K562 (cell line): Measurements from ENCODE around the gene SESN2. TPM values are rescaled to one million over a fixed set of nuclear protein-coding genes. Genes with fewer than 3 reads are reported as not detected.
A peak's percentile ranks its signal among the peaks of the same experiment; 100 is the strongest.

Source experiments
- DMBX1 ChIP-seq: fragments of 250-450 bp; sonication (Bioruptor Pico); IDR thresholded peaks from 2 replicates; pipeline ENCODE4 v1.8.0; 2022; ENCODE audit warnings: inconsistent platforms, mild to moderate bottlenecking, moderate library complexity, borderline replicate concordance
- ELF1 ChIP-seq: fragments of 200-800 bp; sonication (Bioruptor generic); IDR thresholded peaks from 2 replicates; pipeline ENCODE4 v1.6.1; 2016; ENCODE audit warnings: missing genetic modification characterization, missing compliant biosample characterization
- ELF4 ChIP-seq: fragments of 450-650 bp; formaldehyde crosslinking; IDR thresholded peaks from 2 replicates; pipeline ENCODE4 v1.4.0; 2022; ENCODE audit warnings: missing genetic modification characterization
- FOXP1 ChIP-seq: sonication (generic); formaldehyde crosslinking; IDR thresholded peaks from 2 replicates; pipeline ENCODE4 v1.8.0; 2022; ENCODE audit warnings: mild to moderate bottlenecking, missing genetic modification reagents
- NCOA1 ChIP-seq: fragments of 450-650 bp; IDR thresholded peaks from 2 replicates; pipeline ENCODE4 v1.6.1; 2016; ENCODE audit warnings: low read depth
- NFE2L1 ChIP-seq: fragments of 450-650 bp; IDR thresholded peaks from 2 replicates; pipeline ENCODE4 v1.6.1; 2016; ENCODE audit warnings: missing genetic modification characterization, low read depth, mild to moderate bottlenecking, missing compliant biosample characterization, moderate library complexity, borderline replicate concordance
- NFRKB ChIP-seq: fragments of 450-650 bp; IDR thresholded peaks from 2 replicates; pipeline ENCODE4 v1.6.1; 2016; ENCODE audit warnings: low read depth
- U2AF1 ChIP-seq: fragments of 200-400 bp; formaldehyde crosslinking; optimal IDR thresholded peaks from 2 replicates; pipeline ENCODE3; 2017; ENCODE audit warnings: mild to moderate bottlenecking, low read depth, low read length, moderate library complexity
- ZNF316 ChIP-seq: fragments of 450-650 bp; IDR thresholded peaks from 2 replicates; pipeline ENCODE4 v1.6.1; 2016
- ZNF436 ChIP-seq: fragments of 250-450, 450-650 bp; sonication (Bioruptor Pico); formaldehyde crosslinking; IDR thresholded peaks from 2 replicates; pipeline ENCODE4 v1.7.0; 2020; ENCODE audit warnings: mild to moderate bottlenecking
- polyA plus RNA-seq, 8 experiments: library from polyadenylated mRNA; depleted of rRNA in 4 of 8; stranded (reverse) in 5 of 8; unstranded in 3 of 8; fragments of >200 nt; fragmentation: Nextera tagmentation in 2 of 8; fragmentation: Illumina TruSeq in 1 of 8; extraction: Ambion mirVana in 2 of 8; extraction: Trizol in 1 of 8; gene quantifications; 2 replicates each; pipeline versions ENCODE4 v1.2.1 to v1.2.3, GENCODE V29; 2011 to 2014; ENCODE audit warnings: inconsistent platforms in 1 of 8, missing spikeins in 1 of 8
- total RNA-seq, 7 experiments: library from RNA; depleted of rRNA in 6 of 7; stranded (reverse); fragments of >200 nt in 6 of 7; fragmentation: Illumina TruSeq in 2 of 7; extraction: Trizol in 2 of 7; gene quantifications; 2 replicates each; pipeline versions ENCODE4 v1.2.1 to v1.2.3, GENCODE V29; 2011 to 2021; ENCODE audit warnings: low replicate concordance in 1 of 7
- TF ChIP-seq, protein P1 (sequence below): conservative IDR thresholded peaks from 2 replicates; pipeline ENCODE4 v1.6.1; 2011; ENCODE audit warnings: low read depth, mild to moderate bottlenecking, low read length; ENCODE audit not compliant: control insufficient read depth
- TF ChIP-seq, protein P2 (sequence below), 2 experiments: fragments of 450-650 bp; IDR thresholded peaks; 2 replicates each; pipeline ENCODE4 v1.6.1; 2018; ENCODE audit warnings: mild to moderate bottlenecking in 2 of 2, low read depth in 1 of 2; ENCODE audit not compliant: partially characterized antibody in 2 of 2
- TF ChIP-seq, protein P3 (sequence below): fragments of 250-450 bp; sonication (Bioruptor Pico); IDR thresholded peaks from 2 replicates; pipeline ENCODE4 v1.5.0; 2021; ENCODE audit warnings: mild to moderate bottlenecking, moderate library complexity
- TF ChIP-seq, protein P4 (sequence below): sonication (generic); formaldehyde crosslinking; IDR thresholded peaks from 2 replicates; pipeline ENCODE4 v1.8.0; 2023; ENCODE audit warnings: mild to moderate bottlenecking, missing genetic modification reagents

SESN2 gene
- total and polyA plus RNA-seq, 9 of the 15 experiments (the other 6 are each of a cell fraction or from before 2014, with no cell fraction given): 3.7 to 71.3 (median 16.8) TPM

DNA sequence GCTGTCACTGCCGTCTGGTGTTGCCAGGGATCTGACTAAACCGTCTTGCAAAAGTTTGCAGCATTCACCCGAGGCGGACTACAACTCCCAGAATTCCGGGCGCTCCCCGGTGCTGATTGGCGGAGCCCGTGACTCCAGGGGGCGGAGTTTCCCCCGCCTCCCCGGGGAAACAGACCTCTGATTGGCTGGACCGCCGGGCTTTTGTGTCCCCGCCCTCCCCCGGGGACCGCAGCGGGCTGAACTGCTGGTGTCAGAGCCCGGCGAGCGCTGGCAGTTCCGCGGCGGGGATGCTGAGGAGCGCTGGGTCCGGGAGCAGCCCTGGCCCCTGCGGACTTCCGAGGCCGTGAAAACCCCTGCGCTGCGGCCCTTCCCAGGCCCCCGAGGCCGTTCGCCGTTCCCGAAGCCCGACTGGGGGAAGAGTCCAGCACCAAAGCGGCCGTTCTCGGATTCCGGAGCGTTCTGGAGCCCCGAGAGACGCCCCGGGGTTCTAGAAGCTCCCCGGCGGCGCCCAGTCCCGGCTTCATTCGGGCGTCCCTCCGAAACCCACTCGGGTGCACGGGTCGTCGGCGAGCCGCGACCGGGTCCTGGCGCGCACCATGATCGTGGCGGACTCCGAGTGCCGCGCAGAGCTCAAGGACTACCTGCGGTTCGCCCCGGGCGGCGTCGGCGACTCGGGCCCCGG, at the start of gene SESN2 (continued):
- TF ChIP-seq, protein P1, sequence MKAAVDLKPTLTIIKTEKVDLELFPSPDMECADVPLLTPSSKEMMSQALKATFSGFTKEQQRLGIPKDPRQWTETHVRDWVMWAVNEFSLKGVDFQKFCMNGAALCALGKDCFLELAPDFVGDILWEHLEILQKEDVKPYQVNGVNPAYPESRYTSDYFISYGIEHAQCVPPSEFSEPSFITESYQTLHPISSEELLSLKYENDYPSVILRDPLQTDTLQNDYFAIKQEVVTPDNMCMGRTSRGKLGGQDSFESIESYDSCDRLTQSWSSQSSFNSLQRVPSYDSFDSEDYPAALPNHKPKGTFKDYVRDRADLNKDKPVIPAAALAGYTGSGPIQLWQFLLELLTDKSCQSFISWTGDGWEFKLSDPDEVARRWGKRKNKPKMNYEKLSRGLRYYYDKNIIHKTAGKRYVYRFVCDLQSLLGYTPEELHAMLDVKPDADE: peak; percentile 68
- 0 out of 2 replicates have a peak, but pooled peaks have one; percentile 25 for TF ChIP-seq NCOA1
- TF ChIP-seq, protein P2, sequence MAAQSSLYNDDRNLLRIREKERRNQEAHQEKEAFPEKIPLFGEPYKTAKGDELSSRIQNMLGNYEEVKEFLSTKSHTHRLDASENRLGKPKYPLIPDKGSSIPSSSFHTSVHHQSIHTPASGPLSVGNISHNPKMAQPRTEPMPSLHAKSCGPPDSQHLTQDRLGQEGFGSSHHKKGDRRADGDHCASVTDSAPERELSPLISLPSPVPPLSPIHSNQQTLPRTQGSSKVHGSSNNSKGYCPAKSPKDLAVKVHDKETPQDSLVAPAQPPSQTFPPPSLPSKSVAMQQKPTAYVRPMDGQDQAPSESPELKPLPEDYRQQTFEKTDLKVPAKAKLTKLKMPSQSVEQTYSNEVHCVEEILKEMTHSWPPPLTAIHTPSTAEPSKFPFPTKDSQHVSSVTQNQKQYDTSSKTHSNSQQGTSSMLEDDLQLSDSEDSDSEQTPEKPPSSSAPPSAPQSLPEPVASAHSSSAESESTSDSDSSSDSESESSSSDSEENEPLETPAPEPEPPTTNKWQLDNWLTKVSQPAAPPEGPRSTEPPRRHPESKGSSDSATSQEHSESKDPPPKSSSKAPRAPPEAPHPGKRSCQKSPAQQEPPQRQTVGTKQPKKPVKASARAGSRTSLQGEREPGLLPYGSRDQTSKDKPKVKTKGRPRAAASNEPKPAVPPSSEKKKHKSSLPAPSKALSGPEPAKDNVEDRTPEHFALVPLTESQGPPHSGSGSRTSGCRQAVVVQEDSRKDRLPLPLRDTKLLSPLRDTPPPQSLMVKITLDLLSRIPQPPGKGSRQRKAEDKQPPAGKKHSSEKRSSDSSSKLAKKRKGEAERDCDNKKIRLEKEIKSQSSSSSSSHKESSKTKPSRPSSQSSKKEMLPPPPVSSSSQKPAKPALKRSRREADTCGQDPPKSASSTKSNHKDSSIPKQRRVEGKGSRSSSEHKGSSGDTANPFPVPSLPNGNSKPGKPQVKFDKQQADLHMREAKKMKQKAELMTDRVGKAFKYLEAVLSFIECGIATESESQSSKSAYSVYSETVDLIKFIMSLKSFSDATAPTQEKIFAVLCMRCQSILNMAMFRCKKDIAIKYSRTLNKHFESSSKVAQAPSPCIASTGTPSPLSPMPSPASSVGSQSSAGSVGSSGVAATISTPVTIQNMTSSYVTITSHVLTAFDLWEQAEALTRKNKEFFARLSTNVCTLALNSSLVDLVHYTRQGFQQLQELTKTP (IDR thresholded peaks at IDR 0.05; ENCODE audit: low read depth in 1 of 2, partially characterized antibody in 2 of 2): peak in 1 of 2 experiments; percentile 84
- no peak for TF ChIP-seq NFE2L1 (tag)
- no peak; the same call in 1 of the 2 replicates for TF ChIP-seq ELF4 (CRISPR knock-in tag)
- TF ChIP-seq NFRKB: no peak
- 0 out of 2 replicates have a peak, but pooled peaks have one; percentile 65 for TF ChIP-seq ELF1 (tag)
- no peak; the same call in 1 of the 2 replicates for TF ChIP-seq FOXP1 (CRISPR knock-in tag)
- TF ChIP-seq U2AF1: peak; percentile 97
- TF ChIP-seq, protein P3, sequence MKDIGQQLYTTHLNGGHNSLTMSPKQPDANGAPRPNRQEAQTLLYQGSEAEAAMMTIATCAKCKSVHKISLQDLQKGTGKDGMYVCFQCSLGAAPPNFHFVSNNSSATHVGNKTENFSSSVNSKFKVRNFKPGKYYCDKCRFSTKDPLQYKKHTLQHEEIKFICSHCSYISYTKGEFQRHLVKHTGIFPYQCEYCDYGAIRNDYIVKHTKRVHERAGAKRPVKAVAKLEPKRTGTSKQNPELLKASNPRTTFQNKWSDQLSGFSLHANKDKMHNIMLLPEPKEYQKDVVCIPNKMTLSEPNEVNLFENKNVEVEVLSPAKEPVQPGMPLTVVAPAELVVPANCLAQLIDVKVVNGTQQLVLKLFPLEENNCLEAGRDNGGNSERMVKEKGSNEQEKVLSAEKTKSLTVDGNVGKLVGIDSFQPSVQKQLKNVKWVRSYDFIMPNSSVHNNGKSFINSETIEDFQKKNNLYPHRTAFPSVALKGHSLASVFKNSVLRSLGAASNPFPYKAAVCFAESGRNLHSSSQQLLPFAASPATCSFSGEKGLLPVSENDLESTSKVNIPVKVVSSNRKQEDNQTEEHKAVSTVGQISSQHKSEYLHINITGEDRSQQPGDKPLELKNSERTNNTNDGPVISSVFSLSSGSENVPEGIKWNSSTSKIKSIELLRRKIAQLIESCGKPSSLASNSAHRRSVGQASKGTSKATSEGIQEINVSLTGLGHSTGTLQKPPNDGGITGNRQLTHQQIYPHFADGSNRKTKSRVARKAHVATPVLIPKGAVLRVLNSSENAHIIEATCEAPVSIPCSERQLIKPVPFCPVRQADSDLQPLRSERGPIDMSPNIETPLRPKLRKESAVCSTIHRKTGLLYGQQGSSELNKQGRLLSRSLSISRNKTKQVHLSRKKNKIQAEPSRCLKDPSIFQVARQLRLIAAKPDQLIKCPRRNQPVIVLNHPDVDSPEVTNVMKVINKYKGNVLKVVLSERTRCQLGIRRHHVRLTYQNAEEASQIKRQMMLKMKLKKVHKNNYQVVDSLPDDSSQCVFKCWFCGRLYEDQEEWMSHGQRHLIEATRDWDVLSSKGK (CRISPR knock-in tag): no peak
- TF ChIP-seq, protein P4, sequence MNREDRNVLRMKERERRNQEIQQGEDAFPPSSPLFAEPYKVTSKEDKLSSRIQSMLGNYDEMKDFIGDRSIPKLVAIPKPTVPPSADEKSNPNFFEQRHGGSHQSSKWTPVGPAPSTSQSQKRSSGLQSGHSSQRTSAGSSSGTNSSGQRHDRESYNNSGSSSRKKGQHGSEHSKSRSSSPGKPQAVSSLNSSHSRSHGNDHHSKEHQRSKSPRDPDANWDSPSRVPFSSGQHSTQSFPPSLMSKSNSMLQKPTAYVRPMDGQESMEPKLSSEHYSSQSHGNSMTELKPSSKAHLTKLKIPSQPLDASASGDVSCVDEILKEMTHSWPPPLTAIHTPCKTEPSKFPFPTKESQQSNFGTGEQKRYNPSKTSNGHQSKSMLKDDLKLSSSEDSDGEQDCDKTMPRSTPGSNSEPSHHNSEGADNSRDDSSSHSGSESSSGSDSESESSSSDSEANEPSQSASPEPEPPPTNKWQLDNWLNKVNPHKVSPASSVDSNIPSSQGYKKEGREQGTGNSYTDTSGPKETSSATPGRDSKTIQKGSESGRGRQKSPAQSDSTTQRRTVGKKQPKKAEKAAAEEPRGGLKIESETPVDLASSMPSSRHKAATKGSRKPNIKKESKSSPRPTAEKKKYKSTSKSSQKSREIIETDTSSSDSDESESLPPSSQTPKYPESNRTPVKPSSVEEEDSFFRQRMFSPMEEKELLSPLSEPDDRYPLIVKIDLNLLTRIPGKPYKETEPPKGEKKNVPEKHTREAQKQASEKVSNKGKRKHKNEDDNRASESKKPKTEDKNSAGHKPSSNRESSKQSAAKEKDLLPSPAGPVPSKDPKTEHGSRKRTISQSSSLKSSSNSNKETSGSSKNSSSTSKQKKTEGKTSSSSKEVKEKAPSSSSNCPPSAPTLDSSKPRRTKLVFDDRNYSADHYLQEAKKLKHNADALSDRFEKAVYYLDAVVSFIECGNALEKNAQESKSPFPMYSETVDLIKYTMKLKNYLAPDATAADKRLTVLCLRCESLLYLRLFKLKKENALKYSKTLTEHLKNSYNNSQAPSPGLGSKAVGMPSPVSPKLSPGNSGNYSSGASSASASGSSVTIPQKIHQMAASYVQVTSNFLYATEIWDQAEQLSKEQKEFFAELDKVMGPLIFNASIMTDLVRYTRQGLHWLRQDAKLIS (CRISPR knock-in tag): peak; percentile 97
- TF ChIP-seq ZNF436 (CRISPR knock-in tag): no peak
- 0 out of 2 replicates have a peak, but pooled peaks have one; percentile 8 for TF ChIP-seq DMBX1 (CRISPR knock-in tag)
- no peak for TF ChIP-seq ZNF316
